Vagina (tissue), 2 donors: ENCODE results near the gene WDFY2.

Experiments
- POLR2AphosphoS5 ChIP-seq, 2 donors: sonication (generic); formaldehyde crosslinking; IDR thresholded peaks; one replicate each; pipeline ENCODE4 v1.9.0; 2017; ENCODE audit warnings: antibody characterized with exemption in 2 of 2, mild to moderate bottlenecking in 2 of 2, low read depth in 1 of 2; ENCODE audit not compliant: insufficient read depth in 1 of 2
- TF ChIP-seq, protein P1 (sequence below), 3 experiments: fragments of 450-650 bp in 2 of 3; fragments of 200-600 bp in 1 of 3; sonication (generic) in 1 of 3; IDR thresholded peaks; one replicate each; pipeline ENCODE4 v1.5.1; 2017 to 2019; ENCODE audit warnings: antibody characterized with exemption in 3 of 3, mild to moderate bottlenecking in 2 of 3, moderate library complexity in 2 of 3

- TF ChIP-seq, protein P1, sequence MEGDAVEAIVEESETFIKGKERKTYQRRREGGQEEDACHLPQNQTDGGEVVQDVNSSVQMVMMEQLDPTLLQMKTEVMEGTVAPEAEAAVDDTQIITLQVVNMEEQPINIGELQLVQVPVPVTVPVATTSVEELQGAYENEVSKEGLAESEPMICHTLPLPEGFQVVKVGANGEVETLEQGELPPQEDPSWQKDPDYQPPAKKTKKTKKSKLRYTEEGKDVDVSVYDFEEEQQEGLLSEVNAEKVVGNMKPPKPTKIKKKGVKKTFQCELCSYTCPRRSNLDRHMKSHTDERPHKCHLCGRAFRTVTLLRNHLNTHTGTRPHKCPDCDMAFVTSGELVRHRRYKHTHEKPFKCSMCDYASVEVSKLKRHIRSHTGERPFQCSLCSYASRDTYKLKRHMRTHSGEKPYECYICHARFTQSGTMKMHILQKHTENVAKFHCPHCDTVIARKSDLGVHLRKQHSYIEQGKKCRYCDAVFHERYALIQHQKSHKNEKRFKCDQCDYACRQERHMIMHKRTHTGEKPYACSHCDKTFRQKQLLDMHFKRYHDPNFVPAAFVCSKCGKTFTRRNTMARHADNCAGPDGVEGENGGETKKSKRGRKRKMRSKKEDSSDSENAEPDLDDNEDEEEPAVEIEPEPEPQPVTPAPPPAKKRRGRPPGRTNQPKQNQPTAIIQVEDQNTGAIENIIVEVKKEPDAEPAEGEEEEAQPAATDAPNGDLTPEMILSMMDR (IDR thresholded peaks at IDR 0.05), result no peak
- no peak for TF ChIP-seq POLR2AphosphoS5 (IDR thresholded peaks at IDR 0.05; ENCODE audit: insufficient read depth in 1 of 2, low read depth in 1 of 2)
Measured at GRCh38 chr13:51697181-51697580, 112.9 kb downstream of the WDFY2 start.
